HG03520 (cell line): ENCODE data around the gene PRR22.
"Not testable (repeated sequence)": the region's sequence is repeated elsewhere in the genome, so short reads cannot be mapped to it uniquely, and the experiment has no call there.

Experiments
- ATAC-seq: cut with Tn5 transposase; IDR thresholded peaks from one replicate; pipeline ENCODE4 v1.9.1; 2021; ENCODE audit warnings: mild to moderate bottlenecking, moderate library complexity; ENCODE audit not compliant: unreplicated experiment

PRR22 gene

DNA sequence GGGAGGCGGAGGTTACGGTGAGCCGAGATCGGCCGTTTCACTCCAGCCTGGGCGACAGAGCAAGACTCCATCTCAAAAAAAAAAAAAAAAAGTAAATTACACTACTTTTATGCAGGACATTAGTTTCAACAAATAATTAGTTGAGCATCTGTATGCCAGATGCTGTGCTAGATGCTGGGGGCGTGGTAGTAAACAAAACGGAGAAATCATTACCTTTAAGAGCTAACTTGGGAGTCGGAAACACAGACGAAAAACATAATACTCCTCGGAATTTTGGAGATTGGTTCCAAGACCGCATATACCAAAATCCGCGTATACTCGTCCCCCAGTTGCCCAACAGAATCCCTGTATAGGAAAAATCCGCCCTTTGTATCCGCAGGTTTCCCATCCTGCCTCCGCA is 7.7 kb upstream of the PRR22 start:
- ATAC-seq: no peak

DNA sequence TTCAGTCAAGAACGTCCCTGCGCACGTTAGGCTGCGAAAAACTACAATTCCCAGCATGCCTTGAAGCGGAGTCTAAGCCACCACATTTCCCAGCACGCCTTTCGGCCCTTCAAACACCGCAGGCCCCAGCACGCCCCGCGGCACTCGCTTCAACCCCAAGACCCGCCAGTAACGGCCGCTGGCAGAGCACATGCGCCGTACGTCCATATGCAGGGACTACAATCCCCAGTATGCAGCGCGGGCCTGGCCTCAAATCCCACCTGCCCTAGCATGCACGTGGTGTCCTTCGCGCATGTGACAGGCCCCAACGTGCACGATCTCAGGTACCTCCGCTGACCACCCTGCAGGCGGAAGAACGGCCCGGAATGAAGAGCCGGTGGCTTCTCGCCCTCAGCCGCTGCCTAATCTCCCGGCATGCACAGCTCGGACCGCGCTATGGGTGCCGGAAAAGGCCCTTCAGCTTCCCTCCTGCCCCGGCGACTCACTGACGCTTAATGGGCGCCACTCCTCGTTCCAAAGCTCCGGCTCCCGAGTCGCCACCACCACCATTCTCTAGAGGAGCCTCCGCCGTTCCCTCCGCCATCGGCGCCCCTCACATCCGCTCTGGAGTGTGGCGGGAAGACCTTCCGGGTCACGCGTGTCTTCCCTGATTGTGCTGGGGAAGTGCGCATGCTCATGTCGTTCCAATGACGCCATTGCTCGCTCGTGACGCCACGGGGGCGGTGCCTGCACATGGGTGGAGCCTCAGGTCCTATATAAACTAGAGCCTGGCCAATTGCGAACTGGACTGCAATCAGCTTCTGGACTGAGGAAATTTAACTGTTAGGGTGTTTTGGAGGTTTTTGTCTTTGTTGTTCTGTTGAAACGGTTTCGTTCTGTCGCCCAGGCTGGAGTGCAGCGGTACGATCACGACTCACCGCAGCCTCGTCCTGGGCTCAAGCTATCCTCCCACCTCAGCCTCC is 6.3 kb upstream of the PRR22 start, which contains the start of gene DUS3L:
Gene DUS3L (minus strand): TSS at position 605 of the 962 bp plus-strand sequence. CDS start 22 bp downstream, at position 583.
- peak; percentile 82 for ATAC-seq

DNA sequence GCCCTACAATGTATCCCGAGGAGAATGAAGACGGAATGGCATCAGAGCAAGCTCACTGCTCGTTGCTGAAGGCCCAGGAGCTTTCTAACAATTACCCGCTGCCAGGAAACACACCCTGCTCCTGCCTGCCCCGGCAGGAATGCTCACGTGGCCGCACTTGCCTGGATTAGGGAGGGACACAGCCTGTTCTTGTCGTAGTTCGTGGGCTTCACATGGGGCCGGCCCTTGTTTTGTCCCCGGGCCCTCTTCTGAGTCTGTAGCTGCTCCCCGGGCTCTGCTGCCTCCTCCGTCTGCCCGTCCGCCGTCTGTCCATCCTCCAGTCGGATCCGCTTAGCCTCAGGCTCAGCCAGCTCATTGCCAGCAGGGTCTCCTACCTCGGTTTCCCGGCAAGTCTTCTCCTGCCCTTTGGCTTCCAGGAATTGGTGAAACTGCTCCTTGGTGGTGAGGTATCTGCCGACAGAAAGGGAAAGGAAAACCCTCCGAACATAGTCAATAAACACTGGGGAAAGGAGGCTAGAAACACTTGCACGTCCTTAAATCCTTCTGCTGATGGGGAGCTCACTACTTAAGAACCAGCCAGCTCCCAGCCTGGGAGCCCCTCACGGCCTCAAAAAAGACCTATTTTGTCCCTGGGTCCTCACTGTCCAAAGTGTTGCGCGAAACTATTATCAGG is 5.5 kb upstream of the PRR22 start:
- ATAC-seq: no peak

DNA sequence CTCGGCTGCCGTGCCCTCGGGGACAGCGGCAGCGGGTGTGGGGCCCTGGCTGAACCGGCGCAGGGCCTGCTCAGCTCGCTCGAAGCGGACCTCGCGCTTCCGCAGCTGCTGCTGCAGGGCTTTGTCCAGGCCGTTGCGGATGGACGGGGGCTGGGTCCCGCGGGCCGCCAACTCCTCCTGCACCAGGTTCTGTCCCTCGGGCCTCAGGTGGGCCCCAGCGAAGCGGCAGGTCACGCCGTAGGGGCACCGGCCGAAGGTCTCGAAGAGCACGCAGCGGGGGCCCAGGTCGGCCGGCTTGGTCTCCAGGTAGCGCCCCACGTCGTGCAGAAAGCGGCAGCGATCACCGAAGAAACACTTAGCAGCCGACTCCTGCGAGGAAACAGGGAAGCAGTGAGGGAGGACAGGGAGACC is 4.8 kb upstream of the PRR22 start:
- ATAC-seq: no peak

DNA sequence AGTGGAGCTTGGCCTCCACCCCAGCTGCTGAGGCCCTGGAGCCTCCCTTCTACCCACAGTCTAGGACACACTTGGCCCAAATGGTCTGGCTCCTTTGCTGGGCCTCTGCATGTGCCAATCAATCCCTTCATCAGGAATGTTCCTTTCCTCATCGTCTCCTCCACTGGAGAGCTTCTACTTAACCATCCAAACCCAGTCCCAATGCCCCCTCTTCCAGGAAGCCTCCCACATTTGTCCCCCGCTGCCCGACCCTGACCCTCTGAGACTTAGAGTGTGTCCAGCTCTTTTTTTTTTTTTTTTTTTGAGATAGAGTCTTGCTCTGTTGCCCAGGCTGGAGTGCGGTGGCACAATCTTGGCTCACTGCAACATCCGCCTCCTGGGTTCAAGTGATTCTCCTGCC is 3.9 kb upstream of the PRR22 start:
- no peak for ATAC-seq

DNA sequence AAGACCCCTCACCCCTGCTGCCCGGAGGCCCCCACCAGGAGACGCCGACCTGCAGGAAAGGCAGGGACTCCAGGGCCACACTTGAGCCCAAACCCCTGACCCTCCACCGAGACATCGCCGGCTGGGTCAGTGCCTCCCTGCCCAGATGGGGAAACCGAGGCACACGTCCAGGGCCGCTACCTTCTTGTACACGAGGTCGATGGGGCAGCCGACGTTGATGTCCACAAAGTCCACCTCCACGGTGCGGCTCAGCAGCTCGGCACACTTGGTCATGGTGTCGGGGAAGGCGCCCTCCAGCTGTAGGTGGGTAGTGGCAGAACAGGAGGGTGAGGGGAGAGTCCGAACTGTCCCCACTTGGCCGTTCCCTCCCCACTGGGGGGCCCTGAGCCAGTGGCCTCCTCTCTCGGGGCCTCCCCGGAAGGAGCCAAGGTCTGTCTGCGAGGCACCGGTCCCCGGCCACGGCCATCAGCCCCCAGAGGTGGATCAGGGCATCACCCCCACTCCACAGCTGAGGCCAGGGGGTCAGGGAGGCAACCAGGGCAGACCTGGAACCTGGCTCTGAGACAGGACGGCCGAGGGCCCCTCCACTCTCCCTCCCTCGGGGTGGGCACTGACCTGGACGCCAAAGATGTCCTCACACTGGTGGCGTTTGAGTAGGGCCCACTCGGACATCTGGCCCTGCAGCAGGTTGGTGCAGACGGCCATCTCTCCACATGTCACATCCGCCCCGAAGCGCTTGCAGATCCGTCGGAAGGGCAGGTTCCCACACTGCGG is 3.0 kb upstream of the PRR22 start:
- ATAC-seq: no peak

DNA sequence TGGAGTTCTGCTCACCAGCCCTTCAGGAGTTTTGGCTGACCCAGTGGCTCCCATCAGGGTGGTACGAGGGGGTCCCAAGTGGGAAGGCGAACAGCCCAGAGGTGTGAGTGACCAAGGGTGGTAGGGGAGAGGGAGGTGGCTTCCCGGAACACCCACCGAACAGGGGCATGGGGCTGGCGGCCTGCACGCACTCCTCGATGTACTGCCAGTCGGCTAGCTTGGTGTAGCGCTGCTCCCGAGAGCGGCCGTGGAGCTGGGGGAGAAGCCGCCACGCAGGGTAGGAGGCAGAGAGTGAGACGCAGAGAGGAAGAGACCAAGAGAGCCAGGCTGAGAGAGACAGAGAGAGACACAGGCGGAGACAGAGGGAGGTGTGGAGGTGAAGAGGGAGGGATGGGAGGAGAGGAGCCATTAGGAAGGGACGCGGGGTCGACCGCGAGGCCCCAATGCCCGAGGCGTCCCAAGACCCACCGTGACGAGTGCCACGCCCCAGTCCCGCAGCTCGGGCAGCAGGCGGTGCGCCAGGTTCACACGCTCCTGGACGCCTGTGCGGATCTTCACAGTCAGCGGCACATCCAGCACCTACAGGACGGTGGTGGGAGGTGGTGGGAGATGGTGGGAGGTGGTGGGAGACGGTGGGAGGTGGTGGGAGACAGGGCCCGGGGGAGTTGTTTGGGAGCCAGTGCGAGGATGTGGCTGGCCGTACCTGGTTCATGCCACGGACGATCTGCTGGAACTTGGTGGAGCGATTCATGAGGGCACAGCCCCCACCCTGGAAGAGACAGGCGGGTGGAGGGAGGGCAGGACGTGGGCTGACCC is 2.3 kb upstream of the PRR22 start:
- ATAC-seq: no peak

DNA sequence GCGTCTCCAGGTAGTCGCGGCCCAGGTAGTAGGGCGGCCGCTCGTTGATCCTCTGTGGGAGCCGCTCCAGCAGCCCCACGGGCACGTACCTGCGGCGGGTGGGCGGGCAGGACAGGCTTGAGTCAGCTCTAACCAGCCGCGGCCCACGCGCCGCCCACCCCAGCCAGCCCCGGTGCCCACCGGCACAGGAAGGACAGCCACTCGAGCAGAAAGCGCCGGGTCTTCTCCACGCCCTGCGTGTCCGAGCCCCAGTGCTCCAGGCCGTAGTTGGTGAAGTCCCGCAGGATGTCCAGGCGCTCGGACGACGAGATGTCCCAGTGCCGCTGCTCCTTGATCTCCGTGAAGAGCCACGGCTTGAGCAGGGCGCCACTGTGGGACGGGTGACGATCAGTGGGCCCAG is 877 bp upstream of the PRR22 start:
- ATAC-seq: no peak

DNA sequence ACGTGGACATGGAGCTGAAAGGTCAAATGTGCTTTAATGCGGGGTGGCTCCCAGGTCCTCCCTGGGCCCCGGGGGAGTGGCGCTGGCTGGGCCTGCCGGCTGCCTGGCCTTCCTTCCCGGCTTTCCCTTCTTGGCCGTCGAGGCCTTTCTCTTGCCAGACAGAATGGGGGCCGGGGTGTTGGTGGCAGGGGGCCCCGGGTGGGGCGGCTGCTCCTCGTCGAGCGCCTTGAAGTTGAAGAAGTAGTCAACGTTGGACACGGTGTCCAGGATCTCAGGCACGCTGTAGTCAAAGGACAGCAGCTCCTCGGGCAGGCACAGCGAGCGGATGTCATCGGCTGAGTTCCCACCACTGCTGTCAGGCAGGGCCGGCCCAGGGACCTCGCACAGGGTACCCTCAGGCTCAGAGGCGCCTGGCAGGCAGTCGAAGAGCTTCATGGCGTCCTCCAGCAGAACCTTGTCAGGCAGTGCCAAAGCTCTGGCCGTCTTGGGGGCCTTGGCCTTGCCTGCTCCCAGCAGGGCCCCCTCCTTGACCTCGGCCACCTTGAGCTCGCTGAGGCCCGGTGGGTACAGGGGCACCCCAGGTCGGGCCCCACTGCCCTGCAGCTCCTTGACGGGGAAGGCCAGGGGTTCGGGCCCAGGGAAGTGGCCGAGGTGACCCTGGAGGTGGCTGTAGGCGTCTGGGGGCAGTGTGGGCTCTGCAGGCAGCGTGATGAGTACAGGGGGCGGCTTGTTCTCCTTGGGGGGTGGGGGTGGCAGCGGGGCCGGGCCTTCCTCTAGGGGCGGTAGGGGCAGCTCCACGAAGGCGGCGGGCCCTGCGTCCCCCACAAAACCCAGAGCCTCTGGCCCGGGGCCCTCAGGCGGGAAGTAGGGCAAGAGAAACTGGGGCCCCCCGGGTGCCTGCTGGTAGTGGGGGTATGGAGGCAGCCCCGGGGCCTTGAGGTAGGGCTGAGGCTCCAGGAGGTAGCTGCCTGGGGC is 1.3 kb downstream of the PRR22 start:
- no peak for ATAC-seq

DNA sequence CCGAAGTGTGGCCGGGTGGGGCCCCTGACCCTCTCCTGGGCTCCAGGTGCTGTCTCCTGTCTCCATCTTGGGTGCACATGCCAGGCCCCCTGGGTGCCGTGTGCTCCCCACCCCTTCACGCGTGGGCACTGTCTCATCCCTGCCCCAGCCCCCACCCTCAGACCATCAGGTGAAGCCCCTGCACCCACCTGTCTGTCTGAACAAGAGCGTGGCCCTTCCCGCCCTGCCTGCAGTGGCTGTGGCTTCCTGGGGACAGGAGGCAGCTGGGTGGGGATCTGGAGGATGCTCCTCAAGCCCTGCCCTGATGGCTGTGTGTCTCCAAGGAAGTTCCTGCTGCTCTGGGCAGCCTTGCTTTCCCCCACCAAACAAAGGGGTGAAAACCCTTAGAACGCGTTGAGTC is 2.2 kb downstream of the PRR22 start:
- ATAC-seq: no peak

DNA sequence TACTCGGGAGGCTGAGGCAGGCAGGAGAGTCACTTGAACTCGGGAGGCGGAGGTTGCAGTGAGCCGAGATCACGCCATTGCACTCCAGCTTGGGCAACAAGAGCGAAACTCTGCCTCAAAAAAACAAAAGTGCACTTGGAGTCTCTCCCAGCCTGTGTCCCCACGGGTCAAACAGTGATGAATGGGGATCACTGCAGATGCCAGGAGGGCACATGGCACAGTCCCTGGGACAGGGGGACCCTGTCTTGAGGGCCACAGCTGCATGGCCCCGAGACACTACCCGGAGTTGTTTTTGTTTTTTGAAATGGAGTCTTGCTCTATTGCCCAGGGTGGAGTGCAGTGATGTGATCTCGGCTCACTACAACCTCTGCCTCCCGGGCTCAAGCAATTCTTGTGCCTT is 3.6 kb downstream of the PRR22 start:
- not testable (repeated sequence) for ATAC-seq

DNA sequence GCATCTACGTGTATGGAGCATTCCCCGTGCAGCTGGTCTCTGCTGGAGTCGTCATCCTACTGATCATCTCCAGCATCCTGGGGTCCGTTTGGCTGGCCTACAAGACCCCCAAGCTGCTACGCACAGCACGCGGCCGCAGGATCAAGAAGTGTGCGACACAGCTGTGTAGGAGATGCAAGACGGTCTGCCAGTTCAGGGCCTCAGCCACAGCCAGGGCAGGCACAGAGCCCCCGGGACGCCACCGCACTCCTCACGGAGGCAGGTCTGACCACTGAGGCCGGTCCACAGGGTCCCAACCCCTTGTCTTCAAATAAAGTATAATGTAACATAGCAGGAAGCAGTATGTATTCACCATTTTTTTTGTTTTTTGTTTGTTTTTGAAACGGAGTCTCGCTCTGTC is 6.1 kb downstream of the PRR22 start:
- ATAC-seq: no peak

DNA sequence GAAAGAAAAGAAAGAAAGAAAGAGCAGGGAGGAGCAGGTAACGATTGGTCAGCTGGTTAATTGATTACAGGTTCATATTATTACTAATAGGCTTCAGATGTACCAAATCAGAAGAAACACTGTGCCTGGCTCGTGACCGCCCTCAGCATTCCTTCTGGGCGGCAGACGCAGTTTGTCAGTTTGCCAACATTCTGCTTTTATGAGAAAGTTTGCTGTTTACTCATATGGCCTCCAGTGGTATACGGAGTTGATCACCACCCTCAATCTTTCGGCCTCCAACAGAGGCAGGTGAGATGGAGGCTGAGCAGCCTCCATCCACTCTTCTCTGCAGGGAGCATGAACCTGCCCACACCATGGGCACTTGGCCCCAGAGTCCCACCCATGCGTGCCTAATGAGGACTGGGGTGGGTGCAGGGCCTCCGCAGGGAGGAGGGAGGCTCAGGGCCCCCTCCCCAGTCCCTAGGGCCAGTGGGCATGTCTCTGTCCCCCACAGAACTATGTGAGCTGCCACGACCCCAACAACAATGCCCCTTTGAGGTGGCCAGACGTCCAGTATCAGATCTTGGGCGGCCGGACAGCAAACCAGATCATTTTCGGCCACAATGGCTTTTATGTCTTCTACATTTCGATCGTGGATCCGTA is 8.8 kb downstream of the PRR22 start:
- no peak for ATAC-seq

DNA sequence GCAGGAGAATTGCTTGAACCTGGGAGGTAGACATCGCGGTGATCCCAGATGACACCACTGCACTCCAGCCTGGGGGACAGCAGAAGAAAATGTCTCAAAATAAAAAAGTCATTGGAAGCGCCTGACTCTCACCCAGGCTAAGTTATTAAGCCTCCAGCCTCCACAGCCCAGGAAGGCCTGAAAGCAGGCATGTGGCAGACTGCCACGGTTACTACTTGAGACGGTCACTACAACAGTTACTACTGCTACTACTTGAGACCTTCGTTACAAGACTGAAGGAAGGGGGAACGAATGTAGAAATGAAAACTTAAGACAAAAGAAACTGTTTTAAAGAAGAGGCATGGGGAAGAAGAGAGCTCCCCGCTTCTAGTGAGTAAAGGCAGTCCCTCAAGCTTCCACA is 9.6 kb downstream of the PRR22 start:
- ATAC-seq: no peak

DNA sequence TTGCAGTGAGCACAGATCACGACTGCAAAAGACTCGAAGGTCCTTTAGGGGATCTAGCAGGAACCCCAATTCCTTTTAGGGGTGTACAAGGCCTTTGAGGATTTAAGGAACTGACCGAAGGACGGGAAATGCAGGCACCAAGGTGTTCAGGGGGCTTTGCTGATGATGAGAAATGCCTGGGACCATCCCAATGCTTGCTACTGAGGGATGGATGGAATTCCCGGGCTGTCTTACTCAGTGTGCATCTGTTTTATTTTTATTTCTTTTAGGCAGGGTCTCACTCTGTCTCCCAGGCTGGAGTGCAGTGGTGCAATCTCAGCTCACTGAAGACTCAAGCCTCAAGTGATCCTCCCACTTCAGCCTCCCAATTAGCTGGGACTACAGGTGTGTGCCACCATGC is 11.3 kb downstream of the PRR22 start:
- no peak for ATAC-seq

DNA sequence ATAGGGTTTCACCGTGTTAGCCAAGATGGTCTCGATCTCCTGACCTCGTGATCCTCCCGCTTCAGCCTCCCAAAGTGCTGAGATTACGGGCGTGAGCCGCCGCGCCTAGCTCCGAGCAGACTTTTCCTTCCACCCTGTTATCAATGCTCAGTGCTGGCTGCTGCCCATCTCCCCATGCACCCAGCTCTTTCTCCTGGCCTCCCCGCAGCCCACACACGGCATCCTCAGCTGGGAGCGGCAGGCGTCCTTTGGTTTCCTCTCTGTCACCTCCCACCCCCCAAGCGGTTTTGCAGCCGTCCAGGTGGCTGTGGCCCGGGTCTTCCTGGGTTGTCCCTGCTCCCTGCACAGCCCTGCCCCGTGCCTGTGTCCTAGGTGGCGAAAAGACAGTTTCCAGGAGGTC is 12.1 kb downstream of the PRR22 start:
- no peak for ATAC-seq

DNA sequence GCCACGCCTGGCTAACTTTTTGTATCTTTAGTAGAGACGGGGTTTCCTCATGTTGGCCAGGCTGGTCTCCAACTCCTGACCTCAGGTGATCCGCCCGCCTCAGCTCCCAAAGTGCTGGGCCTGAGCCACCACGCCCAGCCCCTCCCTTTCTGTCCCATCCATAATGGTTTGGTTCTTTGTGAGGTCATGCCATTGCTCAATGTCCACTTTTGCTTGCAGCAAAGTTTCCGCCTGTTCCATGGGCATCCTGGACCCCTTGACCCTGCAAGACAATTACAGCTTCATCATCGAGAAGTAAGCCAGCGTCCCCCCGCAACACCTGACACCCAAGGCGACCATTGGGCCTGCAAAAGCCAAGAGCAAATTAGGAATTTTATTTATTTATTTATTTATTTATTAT is 16.6 kb downstream of the PRR22 start:
- ATAC-seq: no peak

DNA sequence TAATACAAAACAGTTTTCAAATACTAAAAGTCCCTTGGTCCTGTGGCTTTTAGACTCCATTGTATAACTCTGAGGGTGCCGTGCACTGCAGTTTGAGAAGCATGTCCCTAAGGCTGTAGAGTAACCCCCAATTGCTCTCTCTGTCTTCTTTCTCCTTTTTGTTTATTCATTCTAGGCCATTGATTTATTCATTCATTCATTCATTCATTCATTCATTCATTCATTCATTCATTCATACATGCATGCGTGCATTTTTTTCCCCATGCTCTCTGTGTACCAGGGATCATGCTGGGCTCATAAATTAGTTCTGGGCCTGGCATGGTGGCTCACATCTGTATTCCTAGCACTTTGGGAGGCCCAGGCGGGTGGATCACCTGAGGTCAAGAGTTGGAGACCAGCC is 19.3 kb downstream of the PRR22 start:
- ATAC-seq: no peak
